ENCODE measurements around the gene KLHL17. TPM values are rescaled to one million over a fixed set of nuclear protein-coding genes. Genes with fewer than 3 reads are reported as not detected.

KLHL17 gene
- total RNA-seq, 6 experiments from 2014 or later: 12.2 to 17.5 (median 13.2) TPM

- Mint-ChIP-seq H3K9me3 (peaks cover 23% of the 10 kb centered on the region), H3K36me3 (ENCODE audit: low read depth) (peaks cover 15% of the 10 kb centered on the region), H3K27ac (no peak overlapping the region; the same call in 1 of the 2 replicates), H3K4me3 (no peak overlapping the region), H3K27me3 (ENCODE audit: insufficient read depth) (peaks cover 22% of the 10 kb centered on the region), H3K4me1 (ENCODE audit: low read depth) (peaks cover 10% of the 10 kb centered on the region)
- no peak for DNase-seq
- TF ChIP-seq, protein P1, sequence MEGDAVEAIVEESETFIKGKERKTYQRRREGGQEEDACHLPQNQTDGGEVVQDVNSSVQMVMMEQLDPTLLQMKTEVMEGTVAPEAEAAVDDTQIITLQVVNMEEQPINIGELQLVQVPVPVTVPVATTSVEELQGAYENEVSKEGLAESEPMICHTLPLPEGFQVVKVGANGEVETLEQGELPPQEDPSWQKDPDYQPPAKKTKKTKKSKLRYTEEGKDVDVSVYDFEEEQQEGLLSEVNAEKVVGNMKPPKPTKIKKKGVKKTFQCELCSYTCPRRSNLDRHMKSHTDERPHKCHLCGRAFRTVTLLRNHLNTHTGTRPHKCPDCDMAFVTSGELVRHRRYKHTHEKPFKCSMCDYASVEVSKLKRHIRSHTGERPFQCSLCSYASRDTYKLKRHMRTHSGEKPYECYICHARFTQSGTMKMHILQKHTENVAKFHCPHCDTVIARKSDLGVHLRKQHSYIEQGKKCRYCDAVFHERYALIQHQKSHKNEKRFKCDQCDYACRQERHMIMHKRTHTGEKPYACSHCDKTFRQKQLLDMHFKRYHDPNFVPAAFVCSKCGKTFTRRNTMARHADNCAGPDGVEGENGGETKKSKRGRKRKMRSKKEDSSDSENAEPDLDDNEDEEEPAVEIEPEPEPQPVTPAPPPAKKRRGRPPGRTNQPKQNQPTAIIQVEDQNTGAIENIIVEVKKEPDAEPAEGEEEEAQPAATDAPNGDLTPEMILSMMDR (IDR thresholded peaks at IDR 0.05): no peak
Observed at GRCh38 chr1:995665-996633, 35.6 kb downstream of the KLHL17 start.

- Mint-ChIP-seq H3K36me3 (ENCODE audit: low read depth) (peaks cover 10% of the 10 kb centered on the region), H3K27me3 (ENCODE audit: insufficient read depth) (peaks cover 13% of the 10 kb centered on the region), H3K27ac (no peak overlapping the region)
Observed at GRCh38 chr1:996851-997712, 36.7 kb downstream of the KLHL17 start.

GRCh38 chr1:997713-997992 is 37.3 kb downstream of the KLHL17 start:
- peaks cover 11% of the 10 kb centered on the region for H3K4me1 Mint-ChIP-seq (ENCODE audit: low read depth)
- H3K4me3 Mint-ChIP-seq: no peak overlapping the region
- peaks cover 6% of the 10 kb centered on the region for H3K9me3 Mint-ChIP-seq
- peaks cover 4% of the 10 kb centered on the region for H3K36me3 Mint-ChIP-seq (ENCODE audit: low read depth)
- H3K27me3 Mint-ChIP-seq (ENCODE audit: insufficient read depth): peaks cover 11% of the 10 kb centered on the region
- DNase-seq: no peak
- H3K27ac Mint-ChIP-seq: no peak overlapping the region
- TF ChIP-seq, protein P1 (IDR thresholded peaks at IDR 0.05): no peak

More at GRCh38 chr1:996851-997712, 36.7 kb downstream of the KLHL17 start:
- no peak for DNase-seq
- H3K9me3 Mint-ChIP-seq: peaks cover 12% of the 10 kb centered on the region
- H3K4me1 Mint-ChIP-seq (ENCODE audit: low read depth): peaks cover 11% of the 10 kb centered on the region
- no peak overlapping the region for H3K4me3 Mint-ChIP-seq
- TF ChIP-seq, protein P1 (IDR thresholded peaks at IDR 0.05): no peak

DNA sequence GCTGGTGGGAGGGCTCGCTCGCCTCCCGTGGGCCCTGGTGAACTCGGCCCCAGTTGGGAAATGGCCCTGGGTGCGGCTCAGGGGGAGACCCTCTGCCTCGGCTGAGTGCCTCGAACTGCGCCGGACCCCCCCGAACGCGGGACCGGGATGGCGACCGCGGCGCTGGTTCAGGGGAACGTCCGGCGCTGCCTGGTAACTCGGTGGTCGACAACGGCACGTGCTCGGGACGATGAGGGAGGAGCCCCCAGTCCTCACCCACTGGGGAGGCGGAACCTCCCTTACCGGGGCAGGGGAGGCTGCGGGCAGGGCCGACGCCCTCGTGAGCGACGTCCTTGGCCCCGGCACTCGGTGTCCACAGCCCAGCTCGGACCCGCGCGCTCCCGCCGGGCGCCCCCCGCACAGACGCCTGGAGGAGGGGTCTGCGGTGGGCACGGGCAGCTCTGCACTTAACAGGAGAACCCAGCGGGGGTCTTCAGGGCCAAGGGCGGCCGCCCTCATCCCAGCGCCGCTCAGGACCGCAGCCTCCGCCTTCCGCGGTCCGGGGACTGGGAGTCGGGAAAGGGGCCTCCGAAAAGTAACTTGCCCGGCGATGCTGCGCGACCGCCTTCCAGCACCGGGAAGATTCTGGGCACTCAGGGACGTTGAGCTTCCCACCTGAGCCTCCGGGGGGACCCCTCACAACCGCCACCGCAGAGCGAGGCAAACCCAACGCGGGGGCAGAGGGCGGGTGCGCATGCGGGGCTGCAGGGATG is 37.8 kb downstream of the KLHL17 start:
- Mint-ChIP-seq H3K27me3 (ENCODE audit: insufficient read depth) (peaks cover 11% of the 10 kb centered on the region), H3K4me1 (ENCODE audit: low read depth) (peaks cover 11% of the 10 kb centered on the region), H3K9me3 (peaks cover 1% of the 10 kb centered on the region; the same call in 1 of the 2 replicates), H3K27ac (no peak overlapping the region), H3K36me3 (ENCODE audit: low read depth) (no peaks in the 10 kb centered on the region), H3K4me3 (no peak overlapping the region)
- DNase-seq: no peak
- TF ChIP-seq, protein P1 (IDR thresholded peaks at IDR 0.05): no peak

DNA sequence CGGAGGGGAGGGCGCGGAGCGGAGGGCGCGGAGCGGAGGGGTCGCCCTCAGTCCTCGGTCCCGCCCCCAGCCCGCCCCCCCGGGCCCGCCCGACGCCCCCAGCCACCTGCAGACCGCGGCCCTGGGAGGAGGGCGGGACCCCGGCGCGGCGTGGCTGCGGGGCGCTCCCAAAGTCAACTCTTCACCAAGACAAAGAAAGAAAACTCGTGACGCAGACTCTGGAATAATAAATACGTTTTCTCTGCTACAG is 38.3 kb downstream of the KLHL17 start:
- TF ChIP-seq, protein P1 (IDR thresholded peaks at IDR 0.05): no peak
- H3K4me3 Mint-ChIP-seq: no peak overlapping the region
- no peaks in the 10 kb centered on the region for H3K36me3 Mint-ChIP-seq (ENCODE audit: low read depth)
- no peak overlapping the region for H3K27ac Mint-ChIP-seq
- H3K27me3 Mint-ChIP-seq (ENCODE audit: insufficient read depth): peaks cover 11% of the 10 kb centered on the region
- H3K4me1 Mint-ChIP-seq (ENCODE audit: low read depth): peaks cover 11% of the 10 kb centered on the region
- no peak for DNase-seq
- H3K9me3 Mint-ChIP-seq: no peaks in the 10 kb centered on the region
